ENCODE results near the gene M1AP. TPM values are rescaled to one million over a fixed set of nuclear protein-coding genes. Genes with fewer than 3 reads are reported as not detected.

Gene M1AP
- total RNA-seq, 1 experiment from 2014 or later = not detected

DNA sequence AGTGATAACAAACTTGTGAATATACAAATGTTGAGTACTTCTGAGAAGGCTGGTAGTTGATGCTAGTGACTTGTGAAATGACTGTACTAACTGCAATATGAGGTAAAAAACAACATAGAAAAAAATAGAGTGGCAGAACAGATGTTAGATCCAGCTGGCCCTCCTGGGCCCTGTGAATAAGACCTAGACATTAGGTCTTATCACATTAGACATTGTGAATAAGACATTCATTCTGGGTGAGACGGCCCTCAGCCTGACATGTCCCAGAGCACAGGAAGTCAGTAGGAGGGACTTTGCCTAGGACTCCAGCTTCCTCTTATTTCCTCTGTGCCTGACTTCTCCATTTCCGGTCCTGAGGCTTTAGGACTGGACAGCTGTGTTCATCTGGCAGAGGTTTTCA is 70.7 kb downstream of the M1AP start:
- Histone ChIP-seq H3K9me3 (ENCODE audit: control insufficient read depth, insufficient read depth, low read depth, low read length) (no peaks in the 10 kb centered on the region), H3K4me1 (ENCODE audit: control insufficient read depth, insufficient read depth, low read length) (no peaks in the 10 kb centered on the region), H3K27me3 (ENCODE audit: control insufficient read depth, insufficient read depth, low read length) (no peaks in the 10 kb centered on the region), H3K27ac (ENCODE audit: low read length) (no peak overlapping the region), H3K36me3 (ENCODE audit: control insufficient read depth, insufficient read depth, low read length) (no peaks in the 10 kb centered on the region), H3K4me3 (ENCODE audit: low read depth in 2 of 2, low read length in 2 of 2) (no peak overlapping the region)
- TF ChIP-seq POLR2AphosphoS5 (IDR thresholded peaks at IDR 0.05; ENCODE audit: low read depth, low read length) (no peak), REST (IDR thresholded peaks at IDR 0.05; ENCODE audit: insufficient read depth in 1 of 2, low read depth in 2 of 2, low read length in 1 of 2) (no peak), SIN3A (IDR thresholded peaks at IDR 0.05; ENCODE audit: borderline replicate concordance, insufficient read depth, low read depth, low read length) (no peak), TCF7L2 (IDR thresholded peaks at IDR 0.05; ENCODE audit: low read depth, low read length) (no peak)
- TF ChIP-seq, protein P1, sequence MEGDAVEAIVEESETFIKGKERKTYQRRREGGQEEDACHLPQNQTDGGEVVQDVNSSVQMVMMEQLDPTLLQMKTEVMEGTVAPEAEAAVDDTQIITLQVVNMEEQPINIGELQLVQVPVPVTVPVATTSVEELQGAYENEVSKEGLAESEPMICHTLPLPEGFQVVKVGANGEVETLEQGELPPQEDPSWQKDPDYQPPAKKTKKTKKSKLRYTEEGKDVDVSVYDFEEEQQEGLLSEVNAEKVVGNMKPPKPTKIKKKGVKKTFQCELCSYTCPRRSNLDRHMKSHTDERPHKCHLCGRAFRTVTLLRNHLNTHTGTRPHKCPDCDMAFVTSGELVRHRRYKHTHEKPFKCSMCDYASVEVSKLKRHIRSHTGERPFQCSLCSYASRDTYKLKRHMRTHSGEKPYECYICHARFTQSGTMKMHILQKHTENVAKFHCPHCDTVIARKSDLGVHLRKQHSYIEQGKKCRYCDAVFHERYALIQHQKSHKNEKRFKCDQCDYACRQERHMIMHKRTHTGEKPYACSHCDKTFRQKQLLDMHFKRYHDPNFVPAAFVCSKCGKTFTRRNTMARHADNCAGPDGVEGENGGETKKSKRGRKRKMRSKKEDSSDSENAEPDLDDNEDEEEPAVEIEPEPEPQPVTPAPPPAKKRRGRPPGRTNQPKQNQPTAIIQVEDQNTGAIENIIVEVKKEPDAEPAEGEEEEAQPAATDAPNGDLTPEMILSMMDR (IDR thresholded peaks at IDR 0.05) = no peak
- POLR2A ChIA-PET = interaction anchor here (0.5 kb wide), 1 partner anchor 34 kb away, joined by 6 read pairs; no protein-coding TSS in a partner anchor
- ATAC-seq (no peak), DNase-seq (ENCODE audit: low read depth, low spot score) (no peak)
- intact Hi-C loops (cut with micrococcal nuclease; ENCODE audit: unreplicated experiment) = no loop called here
- CTCF ChIA-PET = interaction anchor here (1.0 kb wide), 1 partner anchor 10 kb away, joined by 3 read pairs; no protein-coding TSS in a partner anchor
- no TSS peak for BruUV-seq (replicated peaks)
- in situ Hi-C loops (cut with HindIII; ENCODE audit: low pct_unique_long_range_greater_than_20kb, low sequenced_read_pairs) = no loop called here

DNA sequence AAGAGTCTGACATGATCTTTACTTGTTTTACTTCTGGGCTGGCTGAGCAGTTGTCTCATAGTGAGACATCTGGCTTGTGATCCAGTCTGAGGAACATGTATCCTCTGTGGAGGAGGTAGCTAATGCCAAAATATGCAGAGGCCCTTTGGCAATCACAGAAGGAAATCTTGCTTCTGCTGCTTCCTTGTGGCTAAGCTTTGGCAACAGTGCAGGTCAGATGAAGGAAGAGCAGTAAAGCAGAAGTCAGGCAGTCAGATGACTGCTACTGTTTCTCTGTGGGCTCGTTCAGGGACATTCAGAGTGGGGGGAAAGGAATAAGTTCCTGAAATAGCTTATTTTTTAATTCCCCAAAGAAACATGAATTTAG is 71.3 kb downstream of the M1AP start:
- POLR2A ChIA-PET = interaction anchor here (0.5 kb wide), 1 partner anchor 35 kb away, joined by 6 read pairs; no protein-coding TSS in a partner anchor
- ATAC-seq = no peak
- BruUV-seq (replicated peaks) = no TSS peak

More for the DNA sequence above, 71.3 kb downstream of the M1AP start:
- no peak overlapping the region for H3K27ac ChIP-seq (ENCODE audit: low read length)
- H3K27me3 ChIP-seq (ENCODE audit: control insufficient read depth, insufficient read depth, low read length) = no peaks in the 10 kb centered on the region
- intact Hi-C loops (cut with micrococcal nuclease; ENCODE audit: unreplicated experiment) (no loop called here), in situ Hi-C loops (cut with HindIII; ENCODE audit: low pct_unique_long_range_greater_than_20kb, low sequenced_read_pairs) (no loop called here)
- no peak overlapping the region for H3K4me3 ChIP-seq (ENCODE audit: low read depth in 2 of 2, low read length in 2 of 2)
- CTCF ChIA-PET = interaction anchor here (0.6 kb wide), 1 partner anchor 66 kb away, joined by 4 read pairs; no protein-coding TSS in a partner anchor
- no peak for TF ChIP-seq SIN3A (IDR thresholded peaks at IDR 0.05; ENCODE audit: borderline replicate concordance, insufficient read depth, low read depth, low read length)
- TF ChIP-seq REST (IDR thresholded peaks at IDR 0.05; ENCODE audit: insufficient read depth in 1 of 2, low read depth in 2 of 2, low read length in 1 of 2) = no peak
- TF ChIP-seq, protein P1 (IDR thresholded peaks at IDR 0.05) = no peak
- H3K9me3 ChIP-seq (ENCODE audit: control insufficient read depth, insufficient read depth, low read depth, low read length) = no peaks in the 10 kb centered on the region
- no peaks in the 10 kb centered on the region for H3K36me3 ChIP-seq (ENCODE audit: control insufficient read depth, insufficient read depth, low read length)
- no peaks in the 10 kb centered on the region for H3K4me1 ChIP-seq (ENCODE audit: control insufficient read depth, insufficient read depth, low read length)
- no peak for DNase-seq (ENCODE audit: low read depth, low spot score)

Measured in Panc1 (cell line).